ENCODE data around the gene CDK1. TPM values are rescaled to one million over a fixed set of nuclear protein-coding genes. Genes with fewer than 3 reads are reported as not detected.

Gene CDK1
- total and polyA plus RNA-seq, 10 of the 15 experiments (the other 5 are each of a cell fraction or from before 2014, with no cell fraction given), result 81.5 to 361 (median 133) TPM

DNA sequence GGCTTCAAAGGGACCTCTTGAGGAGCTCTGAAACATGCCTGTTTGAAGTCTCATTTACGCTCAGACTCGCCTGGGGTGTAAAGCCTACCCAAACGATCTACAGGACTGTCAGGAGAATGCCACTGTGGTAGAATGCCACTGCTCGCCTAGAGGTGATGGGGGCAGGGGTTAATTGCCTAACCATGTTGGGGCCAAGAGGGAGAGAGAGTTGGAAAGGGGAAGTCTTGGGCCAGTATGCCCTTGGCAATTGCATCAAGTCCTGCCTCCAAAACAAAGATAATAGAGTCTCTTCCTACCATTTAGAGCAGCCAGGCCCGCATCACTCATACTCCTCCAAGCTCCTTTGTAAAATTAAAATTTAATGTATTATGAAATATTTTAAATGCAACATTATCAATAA is 25.2 kb downstream of the CDK1 start:
- Histone ChIP-seq H3K27me3 (replicated peaks in 1 of 2; ENCODE audit: control insufficient read depth in 2 of 2, insufficient read depth in 2 of 2, low read length in 1 of 2) (no peaks in the 10 kb centered on the region), H3K9ac (ENCODE audit: control insufficient read depth, insufficient read depth, low read length) (no peak overlapping the region), H3K4me3 (no peak overlapping the region), H4K20me1 (ENCODE audit: control insufficient read depth, insufficient read depth) (no peaks in the 10 kb centered on the region), H3K4me2 (ENCODE audit: control insufficient read depth, insufficient read depth) (no peak overlapping the region), H3K4me1 (ENCODE audit: control insufficient read depth, insufficient read depth, low read length) (no peaks in the 10 kb centered on the region), H3K36me3 (ENCODE audit: control insufficient read depth in 2 of 2, insufficient read depth in 2 of 2, low read length in 1 of 2) (peaks cover 0 to 2% of the 10 kb centered on the region in 2 experiments; a peak in 1 of 4 replicates), H3K27ac (ENCODE audit: control insufficient read depth, insufficient read depth) (no peak overlapping the region), H3K9me3 (replicated peaks; ENCODE audit: control insufficient read depth, insufficient read depth, low read length) (no peaks in the 10 kb centered on the region), H3K79me2 (ENCODE audit: control insufficient read depth, insufficient read depth, low read length) (no peaks in the 10 kb centered on the region), H2AFZ (ENCODE audit: control insufficient read depth, low read depth, low read length) (no peak overlapping the region)
- 95% methylated on average over 5 of the region's 5 CpGs for WGBS (ENCODE audit: insufficient coverage, insufficient replicate concordance, low lambda C conversion rate, missing lambda C conversion rate)
- FAIRE-seq (no peak), DNase-seq (ENCODE audit: low read depth, low spot score) (no peak), ATAC-seq (no peak)
- ChIA-PET CTCF (interaction anchor here (1.0 to 1.5 kb wide), 3 partner anchors 10 to 17 kb away, joined by 3 to 4 read pairs (median 4); no protein-coding TSS in a partner anchor), POLR2A (no interaction called here), RAD21 (ENCODE audit: unreplicated experiment) (no interaction called here), SMC1A (ENCODE audit: uncharacterized antibody, unreplicated experiment) (interaction anchor here (0.8 to 1.3 kb wide), 4 partner anchors 9 to 25 kb away, joined by 3 to 5 read pairs (median 3); partner anchors contain the start of gene CDK1)
- TF ChIP-seq RFX5 (IDR thresholded peaks at IDR 0.05; ENCODE audit: low read depth, low read length) (no peak), ASH2L (IDR thresholded peaks at IDR 0.05; ENCODE audit: borderline replicate concordance, low read depth) (no peak), BCL11A (IDR thresholded peaks at IDR 0.05; ENCODE audit: low read depth, low read length) (no peak), MYB (IDR thresholded peaks at IDR 0.05; ENCODE audit: borderline replicate concordance, low read depth, low read length) (no peak), SP1 (IDR thresholded peaks at IDR 0.05; ENCODE audit: low read depth, low read length) (no peak), JUNB (IDR thresholded peaks at IDR 0.05) (no peak), SPI1 (IDR thresholded peaks at IDR 0.05; ENCODE audit: borderline replicate concordance, insufficient read depth, low read depth, low read length) (no peak)
- intact Hi-C loops (cut with micrococcal nuclease; ENCODE audit: unreplicated experiment), result no loop called here
- no TSS peak for BruUV-seq (replicated peaks)
- in situ Hi-C loops (cut with MboI), result loop anchor here (25.0 kb wide), 1 partner anchor 1034 kb away; no protein-coding TSS in a partner anchor

DNA sequence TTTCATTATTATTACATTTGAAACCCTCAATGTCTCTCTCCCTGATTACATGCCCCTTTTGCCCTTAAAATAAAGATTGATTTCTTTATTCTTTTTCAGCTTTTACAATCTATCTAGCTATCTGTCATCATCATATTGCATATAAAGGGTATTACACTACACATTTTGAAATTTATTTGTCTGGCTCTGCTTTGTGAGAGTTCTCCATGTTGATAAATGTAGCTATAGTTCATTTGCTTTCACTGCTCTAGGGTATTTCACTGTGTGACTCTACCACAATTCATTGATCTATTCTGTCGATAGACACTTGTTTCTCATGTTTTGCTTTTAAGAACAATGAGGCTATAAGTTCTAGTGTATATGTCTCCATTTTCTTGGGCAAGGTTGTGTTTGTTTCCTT is 25.6 kb downstream of the CDK1 start:
- CTCF ChIA-PET, result interaction anchor here (1.5 kb wide), 1 partner anchor 13 kb away, joined by 4 read pairs; no protein-coding TSS in a partner anchor
- H2AFZ ChIP-seq (ENCODE audit: control insufficient read depth, low read depth, low read length), result no peak overlapping the region
- no peak overlapping the region for H3K27ac ChIP-seq (ENCODE audit: control insufficient read depth, insufficient read depth)
- intact Hi-C loops (cut with micrococcal nuclease; ENCODE audit: unreplicated experiment) (no loop called here), in situ Hi-C loops (cut with MboI) (loop anchor here (25.0 kb wide), 1 partner anchor 1033 kb away; no protein-coding TSS in a partner anchor)
- FAIRE-seq (no peak), DNase-seq (ENCODE audit: low read depth, low spot score) (no peak), ATAC-seq (no peak)
- 95% methylated on average over 1 of the region's 1 CpG for WGBS (ENCODE audit: insufficient coverage, insufficient replicate concordance, low lambda C conversion rate, missing lambda C conversion rate)
- no peaks in the 10 kb centered on the region for H3K4me1 ChIP-seq (ENCODE audit: control insufficient read depth, insufficient read depth, low read length)
- H3K36me3 ChIP-seq (ENCODE audit: control insufficient read depth in 2 of 2, insufficient read depth in 2 of 2, low read length in 1 of 2), result peaks cover 0 to 2% of the 10 kb centered on the region in 2 experiments; a peak in 1 of 4 replicates
- BruUV-seq (replicated peaks), result no TSS peak
- H4K20me1 ChIP-seq (ENCODE audit: control insufficient read depth, insufficient read depth), result no peaks in the 10 kb centered on the region
- RAD21 ChIA-PET (ENCODE audit: unreplicated experiment), result no interaction called here
- SMC1A ChIA-PET (ENCODE audit: uncharacterized antibody, unreplicated experiment), result interaction anchor here (0.8 to 1.3 kb wide), 4 partner anchors 10 to 26 kb away, joined by 3 to 5 read pairs (median 3); partner anchors contain the start of gene CDK1
- H3K79me2 ChIP-seq (ENCODE audit: control insufficient read depth, insufficient read depth, low read length), result no peaks in the 10 kb centered on the region
- no peaks in the 10 kb centered on the region for H3K9me3 ChIP-seq (replicated peaks; ENCODE audit: control insufficient read depth, insufficient read depth, low read length)
- H3K4me2 ChIP-seq (ENCODE audit: control insufficient read depth, insufficient read depth), result no peak overlapping the region
- H3K4me3 ChIP-seq, result no peak overlapping the region
- H3K27me3 ChIP-seq (replicated peaks in 1 of 2; ENCODE audit: control insufficient read depth in 2 of 2, insufficient read depth in 2 of 2, low read length in 1 of 2), result no peaks in the 10 kb centered on the region
- no peak overlapping the region for H3K9ac ChIP-seq (ENCODE audit: control insufficient read depth, insufficient read depth, low read length)
- POLR2A ChIA-PET, result no interaction called here
- TF ChIP-seq, protein P1, sequence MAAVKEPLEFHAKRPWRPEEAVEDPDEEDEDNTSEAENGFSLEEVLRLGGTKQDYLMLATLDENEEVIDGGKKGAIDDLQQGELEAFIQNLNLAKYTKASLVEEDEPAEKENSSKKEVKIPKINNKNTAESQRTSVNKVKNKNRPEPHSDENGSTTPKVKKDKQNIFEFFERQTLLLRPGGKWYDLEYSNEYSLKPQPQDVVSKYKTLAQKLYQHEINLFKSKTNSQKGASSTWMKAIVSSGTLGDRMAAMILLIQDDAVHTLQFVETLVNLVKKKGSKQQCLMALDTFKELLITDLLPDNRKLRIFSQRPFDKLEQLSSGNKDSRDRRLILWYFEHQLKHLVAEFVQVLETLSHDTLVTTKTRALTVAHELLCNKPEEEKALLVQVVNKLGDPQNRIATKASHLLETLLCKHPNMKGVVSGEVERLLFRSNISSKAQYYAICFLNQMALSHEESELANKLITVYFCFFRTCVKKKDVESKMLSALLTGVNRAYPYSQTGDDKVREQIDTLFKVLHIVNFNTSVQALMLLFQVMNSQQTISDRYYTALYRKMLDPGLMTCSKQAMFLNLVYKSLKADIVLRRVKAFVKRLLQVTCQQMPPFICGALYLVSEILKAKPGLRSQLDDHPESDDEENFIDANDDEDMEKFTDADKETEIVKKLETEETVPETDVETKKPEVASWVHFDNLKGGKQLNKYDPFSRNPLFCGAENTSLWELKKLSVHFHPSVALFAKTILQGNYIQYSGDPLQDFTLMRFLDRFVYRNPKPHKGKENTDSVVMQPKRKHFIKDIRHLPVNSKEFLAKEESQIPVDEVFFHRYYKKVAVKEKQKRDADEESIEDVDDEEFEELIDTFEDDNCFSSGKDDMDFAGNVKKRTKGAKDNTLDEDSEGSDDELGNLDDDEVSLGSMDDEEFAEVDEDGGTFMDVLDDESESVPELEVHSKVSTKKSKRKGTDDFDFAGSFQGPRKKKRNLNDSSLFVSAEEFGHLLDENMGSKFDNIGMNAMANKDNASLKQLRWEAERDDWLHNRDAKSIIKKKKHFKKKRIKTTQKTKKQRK (IDR thresholded peaks at IDR 0.05; ENCODE audit: low read depth, low read length), result no peak
- TF ChIP-seq FOS (IDR thresholded peaks at IDR 0.05; ENCODE audit: borderline replicate concordance, extremely low read depth, insufficient read length), result no peak
- no peak for TF ChIP-seq NFXL1 (IDR thresholded peaks at IDR 0.05; ENCODE audit: borderline replicate concordance)
- no peak for TF ChIP-seq DPF2 (IDR thresholded peaks at IDR 0.05)
- TF ChIP-seq CBX5 (IDR thresholded peaks at IDR 0.05; ENCODE audit: low read depth), result no peak
- no peak for TF ChIP-seq CHD4 (IDR thresholded peaks at IDR 0.05)
- no peak for TF ChIP-seq SMAD5 (IDR thresholded peaks at IDR 0.05; ENCODE audit: low read depth)
- TF ChIP-seq RELA (IDR thresholded peaks at IDR 0.05; ENCODE audit: borderline replicate concordance, partially characterized antibody), result no peak
- TF ChIP-seq KDM1A (IDR thresholded peaks at IDR 0.05; ENCODE audit: borderline replicate concordance), result no peak
- no peak for TF ChIP-seq HDAC6 (IDR thresholded peaks at IDR 0.05; ENCODE audit: unreplicated experiment)
- no peak for TF ChIP-seq RFX5 (IDR thresholded peaks at IDR 0.05; ENCODE audit: low read depth, low read length)

Data from GM12878 (cell line).